SK-N-SH (cell line): ENCODE results near the gene METTL14. TPM values are rescaled to one million over a fixed set of nuclear protein-coding genes. Genes with fewer than 3 reads are reported as not detected.

Experiments
- CTCF ChIA-PET: fragments of 300-600, 350-600 bp; formaldehyde crosslinking; extraction: SDS; loops from one replicate; lab custom pipeline; 2021; lab: Yijun Ruan, JAX
- POLR2A ChIA-PET: fragments of 350-600 bp; sonication (Branson Sonifier 250); formaldehyde crosslinking; extraction: SDS; loops from one replicate; lab custom pipeline; 2020; ENCODE audit warnings: antibody characterized with exemption, inconsistent platforms; lab: Yijun Ruan, JAX
- DNase-seq: peaks from one replicate; pipeline ENCODE4 v3.0.0; 2012
- H2AFZ ChIP-seq: fragments of 200-600 bp; sonication (generic); 2 replicates; pipeline ENCODE4 v1.8.1; 2016; ENCODE audit warnings: antibody characterized with exemption, mild to moderate bottlenecking, low read depth
- H3F3A ChIP-seq: fragments of 200-600 bp; sonication (generic); replicated peaks from 2 replicates; pipeline ENCODE3; 2016; ENCODE audit warnings: antibody characterized with exemption, mild to moderate bottlenecking; ENCODE audit not compliant: insufficient read depth
- H3K27ac ChIP-seq, 2 experiments: fragments of 200-500 bp in 1 of 2; fragments of 200-600 bp in 1 of 2; sonication (Bioruptor generic) in 1 of 2; sonication (generic), shearing (Covaris generic) in 1 of 2; 2 replicates each; pipeline versions ENCODE4 v1.5.1 to v1.6.1; 2014 to 2016; ENCODE audit warnings: low read depth in 2 of 2, inconsistent platforms in 1 of 2, low read length in 1 of 2, mild to moderate bottlenecking in 1 of 2, mixed read lengths in 1 of 2
- H3K27me3 ChIP-seq: fragments of 200-600 bp; sonication (generic), shearing (Covaris generic); 2 replicates; pipeline ENCODE4 v1.6.1; 2016; ENCODE audit warnings: mixed run types; ENCODE audit not compliant: insufficient read depth
- H3K36me3 ChIP-seq, 2 experiments: fragments of 200-500 bp in 1 of 2; fragments of 200-600 bp in 1 of 2; sonication (Bioruptor generic) in 1 of 2; sonication (generic) in 1 of 2; replicated peaks in 1 of 2; 2 replicates each; pipeline versions ENCODE3 to v1.5.1; 2014 to 2016; ENCODE audit warnings: low read length in 1 of 2, mild to moderate bottlenecking in 1 of 2; ENCODE audit not compliant: insufficient read depth in 2 of 2, control insufficient read depth in 1 of 2
- H3K4me1 ChIP-seq, 2 experiments: fragments of 200-500 bp in 1 of 2; fragments of 200-600 bp in 1 of 2; sonication (Bioruptor generic) in 1 of 2; sonication (generic), shearing (Covaris generic) in 1 of 2; 2 replicates each; pipeline versions ENCODE4 v1.5.1 to v1.6.1; 2014 to 2016; ENCODE audit warnings: low read depth in 1 of 2, low read length in 1 of 2, mixed run types in 1 of 2; ENCODE audit not compliant: insufficient read depth in 2 of 2, control insufficient read depth in 1 of 2
- H3K4me2 ChIP-seq: fragments of 200-600 bp; sonication (generic), shearing (Covaris generic); 2 replicates; pipeline ENCODE4 v1.6.1; 2017; ENCODE audit warnings: mixed run types
- H3K4me3 ChIP-seq, 2 experiments: fragments of 200-500 bp in 1 of 2; fragments of 200-600 bp in 1 of 2; sonication (Bioruptor generic) in 1 of 2; sonication (generic), shearing (Covaris generic) in 1 of 2; 2 replicates each; pipeline versions ENCODE4 v1.5.1 to v1.8.1; 2014 to 2016; ENCODE audit warnings: low read depth in 2 of 2, inconsistent platforms in 1 of 2, low read length in 1 of 2, mild to moderate bottlenecking in 1 of 2, mixed read lengths in 1 of 2, moderate library complexity in 1 of 2
- H3K79me2 ChIP-seq: fragments of 200-600 bp; sonication (generic); 2 replicates; pipeline ENCODE4 v1.8.1; 2017; ENCODE audit warnings: mild to moderate bottlenecking; ENCODE audit not compliant: insufficient read depth
- H3K9ac ChIP-seq: fragments of 200-600 bp; sonication (generic); 2 replicates; pipeline ENCODE4 v1.6.1; 2017; ENCODE audit warnings: mixed run types
- H3K9me2 ChIP-seq: fragments of 200-600 bp; sonication (generic); 2 replicates; pipeline ENCODE4 v1.6.1; 2017; ENCODE audit warnings: mixed run types
- H3K9me3 ChIP-seq: fragments of 200-600 bp; sonication (generic); 2 replicates; pipeline ENCODE4 v1.6.1; 2017; ENCODE audit warnings: mixed run types, mild to moderate bottlenecking, moderate library complexity
- H4K20me1 ChIP-seq: fragments of 200-600 bp; sonication (generic); 2 replicates; pipeline ENCODE4 v1.6.1; 2017; ENCODE audit warnings: mild to moderate bottlenecking, mixed run types; ENCODE audit not compliant: insufficient read depth
- CHD2 ChIP-seq: fragments of 150-350 bp; IDR thresholded peaks from 2 replicates; pipeline ENCODE4 v1.6.1; 2018; ENCODE audit warnings: low read length; ENCODE audit not compliant: partially characterized antibody
- CTCF ChIP-seq: fragments of 200-600 bp; sonication (generic); IDR thresholded peaks from 2 replicates; pipeline ENCODE4 v1.6.1; 2017; ENCODE audit warnings: antibody characterized with exemption, mild to moderate bottlenecking, moderate library complexity
- EP300 ChIP-seq, 2 experiments: IDR thresholded peaks; 2 replicates each; pipeline versions ENCODE4 v1.4.0 to v1.6.1; 2012; ENCODE audit warnings: borderline replicate concordance in 1 of 2, low read depth in 1 of 2, low read length in 1 of 2
- EZH2phosphoT487 ChIP-seq: fragments of 200-600 bp; sonication (generic); IDR thresholded peaks from 2 replicates; pipeline ENCODE4 v1.6.1; 2017; ENCODE audit warnings: low read depth, mixed run types, mild to moderate bottlenecking, antibody characterized with exemption, moderate library complexity, borderline replicate concordance
- FOXJ3 ChIP-seq: sonication (generic); formaldehyde crosslinking; IDR thresholded peaks from 2 replicates; pipeline ENCODE4 v1.5.1; 2020; ENCODE audit warnings: mild to moderate bottlenecking, missing genetic modification reagents
- GATA2 ChIP-seq: sonication (generic); formaldehyde crosslinking; IDR thresholded peaks from 2 replicates; pipeline ENCODE4 v1.5.0; 2020; ENCODE audit warnings: mild to moderate bottlenecking, missing genetic modification reagents
- JUND ChIP-seq: IDR thresholded peaks from 2 replicates; pipeline ENCODE4 v1.4.0; 2012
- NRF1 ChIP-seq: IDR thresholded peaks from 2 replicates; pipeline ENCODE4 v1.6.1; 2012; ENCODE audit warnings: low read depth, mild to moderate bottlenecking, low read length
- POLR2AphosphoS5 ChIP-seq: IDR thresholded peaks from 2 replicates; pipeline ENCODE4 v1.6.1; 2012; ENCODE audit warnings: low read depth, low read length
- RAD21 ChIP-seq: IDR thresholded peaks from 2 replicates; pipeline ENCODE4 v1.6.1; 2012; ENCODE audit warnings: mild to moderate bottlenecking, low read length
- RCOR1 ChIP-seq: fragments of 150-350 bp; IDR thresholded peaks from 2 replicates; pipeline ENCODE4 v1.6.1; 2017; ENCODE audit warnings: antibody characterized with exemption, low read length
- RXRA ChIP-seq: IDR thresholded peaks from 2 replicates; pipeline ENCODE4 v1.4.0; 2012; ENCODE audit warnings: low read depth, mild to moderate bottlenecking, borderline replicate concordance
- TAF1 ChIP-seq: IDR thresholded peaks from 2 replicates; pipeline ENCODE4 v1.6.1; 2012; ENCODE audit warnings: low read depth, mild to moderate bottlenecking, low read length, moderate library complexity, borderline replicate concordance
- TCF12 ChIP-seq: IDR thresholded peaks from 2 replicates; pipeline ENCODE4 v1.4.0; 2012
- USF2 ChIP-seq: fragments of 150-350 bp; IDR thresholded peaks from 2 replicates; pipeline ENCODE4 v1.6.1; 2017; ENCODE audit warnings: antibody characterized with exemption, low read length, low read depth, borderline replicate concordance
- YY1 ChIP-seq: IDR thresholded peaks from 2 replicates; pipeline ENCODE4 v1.4.0; 2012; ENCODE audit warnings: low read depth, mild to moderate bottlenecking
- ZBTB33 ChIP-seq: IDR thresholded peaks from 2 replicates; pipeline ENCODE4 v1.4.0; 2012; ENCODE audit warnings: low read depth, borderline replicate concordance
- WGBS: methylation state at CpG from one replicate; pipeline ENCODE4 v1.1.6; 2017; ENCODE audit warnings: low lambda C conversion rate; 5-methylcytosine and 5-hydroxymethylcytosine counted together
- polyA plus RNA-seq, 3 experiments: library from polyadenylated mRNA; depleted of rRNA; stranded (reverse); fragments of >200 nt; gene quantifications; 2 replicates each; pipeline ENCODE4 v1.2.3, GENCODE V29; 2012

Gene METTL14
- polyA plus RNA-seq, 1 of the 3 experiments (the other 2 are of a cell fraction): 11.0 TPM

GRCh38 chr4:118749347-118749988 lies 64.3 kb downstream of the METTL14 start:
- H3K4me3 ChIP-seq: no peak overlapping the region; a peak in 1 of 4 replicates
- DNase-seq: peak; percentile 30
- H3K36me3 ChIP-seq: peaks cover 57 to 71% of the 10 kb centered on the region in 2 experiments
- ChIA-PET CTCF (interaction anchor here (1.0 to 4.4 kb wide), 4 partner anchors 19 to 220 kb away, joined by 3 to 19 read pairs (median 4); no protein-coding TSS in a partner anchor), POLR2A (no interaction called here)
- H3K9ac ChIP-seq: no peak overlapping the region
- WGBS: 81% methylated on average over 5 of the region's 5 CpGs
- no peaks in the 10 kb centered on the region for H3K27me3 ChIP-seq
- H3K9me3 ChIP-seq: no peaks in the 10 kb centered on the region
- H3K27ac ChIP-seq: peak overlapping the region in 1 of 2 experiments; percentile 99; a peak in 2 of 4 replicates
- no peaks in the 10 kb centered on the region for H3K9me2 ChIP-seq
- peaks cover 17% of the 10 kb centered on the region in 2 experiments; a peak in 3 of 4 replicates for H3K4me1 ChIP-seq
- H3K79me2 ChIP-seq: peaks cover 29% of the 10 kb centered on the region; the same call in 1 of the 2 replicates
- H3K4me2 ChIP-seq: no peak overlapping the region
- TF ChIP-seq USF2 (no peak), RCOR1 (0 out of 2 replicates have a peak, but pooled peaks have one; percentile 13), TAF1 (no peak), RXRA (no peak), ZBTB33 (no peak), EZH2phosphoT487 (no peak), FOXJ3 (CRISPR knock-in tag) (0 out of 2 replicates have a peak, but pooled peaks have one; percentile 24), NRF1 (no peak)
- peaks cover 21% of the 10 kb centered on the region for H3F3A ChIP-seq
- H4K20me1 ChIP-seq: no peaks in the 10 kb centered on the region
- no peak overlapping the region for H2AFZ ChIP-seq

GRCh38 chr4:118751629-118752323 lies 66.6 kb downstream of the METTL14 start:
- H3K27ac ChIP-seq: peak overlapping the region; percentile 69 to 99
- no peak overlapping the region for H3K4me3 ChIP-seq
- 0 out of 2 replicates have a peak overlapping the region, but pooled peaks have one; percentile 1 for H3K4me2 ChIP-seq
- H3F3A ChIP-seq: peaks cover 21% of the 10 kb centered on the region
- peaks cover 25 to 27% of the 10 kb centered on the region in 2 experiments; a peak in 3 of 4 replicates for H3K4me1 ChIP-seq
- ChIA-PET POLR2A (no interaction called here), CTCF (interaction anchor here (1.2 to 1.6 kb wide), 2 partner anchors 10 to 113 kb away, joined by 3 to 4 read pairs; no protein-coding TSS in a partner anchor)
- peaks cover 56 to 74% of the 10 kb centered on the region in 2 experiments for H3K36me3 ChIP-seq
- peaks cover 38% of the 10 kb centered on the region; the same call in 1 of the 2 replicates for H3K79me2 ChIP-seq
- H4K20me1 ChIP-seq: no peaks in the 10 kb centered on the region
- WGBS: 39% methylated on average over 2 of the region's 2 CpGs
- no peaks in the 10 kb centered on the region for H3K27me3 ChIP-seq
- H3K9me3 ChIP-seq: no peaks in the 10 kb centered on the region
- no peak for DNase-seq
- H3K9me2 ChIP-seq: no peaks in the 10 kb centered on the region
- no peak overlapping the region for H2AFZ ChIP-seq
- 0 out of 2 replicates have a peak overlapping the region, but pooled peaks have one; percentile 10 for H3K9ac ChIP-seq
- peak; percentile 17; the same call in 1 of the 2 replicates for TF ChIP-seq POLR2AphosphoS5
- TF ChIP-seq TCF12: peak; percentile 74
- peak; percentile 66; the same call in 1 of the 2 replicates for TF ChIP-seq RXRA
- TF ChIP-seq FOXJ3 (CRISPR knock-in tag): no peak
- TF ChIP-seq RAD21: no peak
- TF ChIP-seq EP300 (IDR thresholded peaks at IDR 0.05; ENCODE audit: borderline replicate concordance in 1 of 2, low read depth in 1 of 2, low read length in 1 of 2): peak; percentile 24 to 64; a peak in 1 of 4 replicates
- TF ChIP-seq GATA2 (CRISPR knock-in tag): no peak
- no peak for TF ChIP-seq YY1
- peak; percentile 19; the same call in 1 of the 2 replicates for TF ChIP-seq JUND
- peak; percentile 16; the same call in 1 of the 2 replicates for TF ChIP-seq ZBTB33
- no peak for TF ChIP-seq RCOR1
- TF ChIP-seq CTCF: no peak
- TF ChIP-seq CHD2: no peak
